SK-MEL-5 (cell line): ENCODE results near the gene NRXN3. TPM values are rescaled to one million over a fixed set of nuclear protein-coding genes. Genes with fewer than 3 reads are reported as not detected.

ENCODE experiments used
- DNase-seq: peaks from one replicate; pipeline ENCODE4 v3.0.0-alpha.2; 2016; ENCODE audit warnings: low read depth, low spot score
- in situ Hi-C: cut with HindIII; loops from 2 replicates; pipeline ENCODE4 v1.10.0; 2016; ENCODE audit warnings: low sequenced_read_pairs, high pct_unique_total_duplicates, low pct_unique_long_range_greater_than_20kb
- total RNA-seq: library from RNA; depleted of rRNA; stranded (reverse); fragments of >200 nt; shearing (Covaris generic); gene quantifications from 2 replicates; pipeline ENCODE4 v1.2.3, GENCODE V29; 2014

NRXN3 gene
- total RNA-seq, 1 experiment from 2014 or later = 0.03 TPM

- in situ Hi-C loops = no loop called here
- no peak for DNase-seq
Measured at GRCh38 chr14:78292003-78292402, 121.8 kb downstream of the NRXN3 start.

GRCh38 chr14:78297858-78298257, 127.7 kb downstream of the NRXN3 start:
- no peak for DNase-seq
- in situ Hi-C loops = no loop called here

GRCh38 chr14:78298298-78298697, 128.1 kb downstream of the NRXN3 start:
- in situ Hi-C loops = no loop called here
- DNase-seq = no peak

- no peak for DNase-seq
- in situ Hi-C loops = no loop called here
Measured at GRCh38 chr14:78302841-78303240, 132.7 kb downstream of the NRXN3 start.

- DNase-seq = no peak
- in situ Hi-C loops = no loop called here
Measured at GRCh38 chr14:78307671-78308070, 137.5 kb downstream of the NRXN3 start.

- no peak for DNase-seq
- in situ Hi-C loops = no loop called here
Measured at GRCh38 chr14:78308079-78308478, 137.9 kb downstream of the NRXN3 start.

GRCh38 chr14:78310272-78310671, 140.1 kb downstream of the NRXN3 start:
- no peak for DNase-seq
- in situ Hi-C loops = no loop called here

GRCh38 chr14:78313499-78313898, 143.3 kb downstream of the NRXN3 start:
- no peak for DNase-seq
- in situ Hi-C loops = no loop called here

GRCh38 chr14:78314484-78314883, 144.3 kb downstream of the NRXN3 start:
- no peak for DNase-seq
- in situ Hi-C loops = no loop called here

GRCh38 chr14:78316052-78316451, 145.9 kb downstream of the NRXN3 start:
- DNase-seq = no peak
- in situ Hi-C loops = no loop called here

- in situ Hi-C loops = no loop called here
- DNase-seq = peak; percentile 1
Measured at GRCh38 chr14:78316786-78317185, 146.6 kb downstream of the NRXN3 start.

GRCh38 chr14:78319406-78319805, 149.2 kb downstream of the NRXN3 start:
- in situ Hi-C loops = no loop called here
- DNase-seq = no peak

GRCh38 chr14:78319887-78320635, 149.9 kb downstream of the NRXN3 start:
- in situ Hi-C loops = no loop called here
- DNase-seq = no peak

- DNase-seq = no peak
- in situ Hi-C loops = no loop called here
Measured at GRCh38 chr14:78324353-78324752, 154.2 kb downstream of the NRXN3 start.

GRCh38 chr14:78325911-78326310, 155.7 kb downstream of the NRXN3 start:
- in situ Hi-C loops = no loop called here
- no peak for DNase-seq

GRCh38 chr14:78327426-78328221, 157.5 kb downstream of the NRXN3 start:
- DNase-seq = no peak
- in situ Hi-C loops = no loop called here

- in situ Hi-C loops = no loop called here
- no peak for DNase-seq
Measured at GRCh38 chr14:78329371-78329770, 159.2 kb downstream of the NRXN3 start.

- in situ Hi-C loops = no loop called here
- DNase-seq = no peak
Measured at GRCh38 chr14:78335531-78335930, 165.4 kb downstream of the NRXN3 start.

GRCh38 chr14:78340250-78340649, 170.1 kb downstream of the NRXN3 start:
- in situ Hi-C loops = no loop called here
- no peak for DNase-seq
